ENCODE results near the gene LARGE1. TPM values are rescaled to one million over a fixed set of nuclear protein-coding genes. Genes with fewer than 3 reads are reported as not detected.
A peak's percentile ranks its signal among the peaks of the same experiment; 100 is the strongest.

LARGE1 gene
- total RNA-seq, 2 experiments from 2014 or later = 0.69 to 1.1 TPM

- Mint-ChIP-seq H3K36me3 (ENCODE audit: low read depth) (no peaks in the 10 kb centered on the region), H3K4me3 (no peak overlapping the region), H3K9me3 (no peaks in the 10 kb centered on the region), H3K27me3 (ENCODE audit: low read depth) (peaks cover 6% of the 10 kb centered on the region), H3K4me1 (ENCODE audit: low read depth) (no peaks in the 10 kb centered on the region), H3K27ac (no peak overlapping the region)
- DNase-seq = no peak
- CTCF ChIA-PET = no interaction called here
- intact Hi-C loops (cut with micrococcal nuclease) = no loop called here
These were observed 26.8 kb downstream of the LARGE1 start for GRCh38 chr22:33893512-33893911.

GRCh38 chr22:33891992-33892391, 28.3 kb downstream of the LARGE1 start:
- H3K27ac Mint-ChIP-seq = peak overlapping the region; percentile 9
- no peaks in the 10 kb centered on the region for H3K4me1 Mint-ChIP-seq (ENCODE audit: low read depth)
- no peaks in the 10 kb centered on the region for H3K9me3 Mint-ChIP-seq
- DNase-seq = no peak
- H3K27me3 Mint-ChIP-seq (ENCODE audit: low read depth) = peaks cover 4% of the 10 kb centered on the region
- no peaks in the 10 kb centered on the region for H3K36me3 Mint-ChIP-seq (ENCODE audit: low read depth)
- intact Hi-C loops (cut with micrococcal nuclease) = no loop called here
- CTCF ChIA-PET = no interaction called here
- no peak overlapping the region for H3K4me3 Mint-ChIP-seq

- Mint-ChIP-seq H3K36me3 (ENCODE audit: low read depth) (no peaks in the 10 kb centered on the region), H3K4me1 (ENCODE audit: low read depth) (no peaks in the 10 kb centered on the region), H3K4me3 (no peak overlapping the region), H3K9me3 (no peaks in the 10 kb centered on the region), H3K27ac (no peak overlapping the region), H3K27me3 (ENCODE audit: low read depth) (peaks cover 4% of the 10 kb centered on the region)
- DNase-seq = no peak
- CTCF ChIA-PET = no interaction called here
- intact Hi-C loops (cut with micrococcal nuclease) = no loop called here
These were observed 28.8 kb downstream of the LARGE1 start for GRCh38 chr22:33891455-33891854.

GRCh38 chr22:33889748-33890147, 30.5 kb downstream of the LARGE1 start:
- peaks cover 2% of the 10 kb centered on the region for H3K27me3 Mint-ChIP-seq (ENCODE audit: low read depth)
- CTCF ChIA-PET = no interaction called here
- H3K36me3 Mint-ChIP-seq (ENCODE audit: low read depth) = no peaks in the 10 kb centered on the region
- intact Hi-C loops (cut with micrococcal nuclease) = no loop called here
- H3K9me3 Mint-ChIP-seq = no peaks in the 10 kb centered on the region
- no peak overlapping the region for H3K27ac Mint-ChIP-seq
- H3K4me3 Mint-ChIP-seq = no peak overlapping the region
- DNase-seq = no peak
- H3K4me1 Mint-ChIP-seq (ENCODE audit: low read depth) = no peaks in the 10 kb centered on the region

GRCh38 chr22:33888821-33889220, 31.5 kb downstream of the LARGE1 start:
- peaks cover 4% of the 10 kb centered on the region for H3K27me3 Mint-ChIP-seq (ENCODE audit: low read depth)
- no peak overlapping the region for H3K27ac Mint-ChIP-seq
- no peak for DNase-seq
- no peaks in the 10 kb centered on the region for H3K36me3 Mint-ChIP-seq (ENCODE audit: low read depth)
- CTCF ChIA-PET = interaction anchor here (0.7 kb wide), 1 partner anchor 228 kb away, joined by 3 read pairs; no protein-coding TSS in a partner anchor
- intact Hi-C loops (cut with micrococcal nuclease) = no loop called here
- H3K4me3 Mint-ChIP-seq = no peak overlapping the region
- H3K4me1 Mint-ChIP-seq (ENCODE audit: low read depth) = no peaks in the 10 kb centered on the region
- H3K9me3 Mint-ChIP-seq = no peaks in the 10 kb centered on the region

- CTCF ChIA-PET = interaction anchor here (0.5 kb wide), 1 partner anchor 589 kb away, joined by 4 read pairs; no protein-coding TSS in a partner anchor
- H3K4me3 Mint-ChIP-seq = no peak overlapping the region
- no peak overlapping the region for H3K27ac Mint-ChIP-seq
- no peaks in the 10 kb centered on the region for H3K9me3 Mint-ChIP-seq
- H3K27me3 Mint-ChIP-seq (ENCODE audit: low read depth) = peaks cover 9% of the 10 kb centered on the region
- no peaks in the 10 kb centered on the region for H3K4me1 Mint-ChIP-seq (ENCODE audit: low read depth)
- intact Hi-C loops (cut with micrococcal nuclease) = no loop called here
- DNase-seq = no peak
- H3K36me3 Mint-ChIP-seq (ENCODE audit: low read depth) = no peaks in the 10 kb centered on the region
These were observed 33.1 kb downstream of the LARGE1 start for GRCh38 chr22:33887173-33887572.

GRCh38 chr22:33886696-33887095, 33.6 kb downstream of the LARGE1 start:
- no peak for DNase-seq
- CTCF ChIA-PET = no interaction called here
- H3K27ac Mint-ChIP-seq = no peak overlapping the region
- H3K27me3 Mint-ChIP-seq (ENCODE audit: low read depth) = peaks cover 7% of the 10 kb centered on the region
- no peaks in the 10 kb centered on the region for H3K36me3 Mint-ChIP-seq (ENCODE audit: low read depth)
- H3K4me1 Mint-ChIP-seq (ENCODE audit: low read depth) = no peaks in the 10 kb centered on the region
- no peaks in the 10 kb centered on the region for H3K9me3 Mint-ChIP-seq
- H3K4me3 Mint-ChIP-seq = no peak overlapping the region
- intact Hi-C loops (cut with micrococcal nuclease) = no loop called here

- peaks cover 7% of the 10 kb centered on the region for H3K27me3 Mint-ChIP-seq (ENCODE audit: low read depth)
- H3K4me3 Mint-ChIP-seq = no peak overlapping the region
- H3K36me3 Mint-ChIP-seq (ENCODE audit: low read depth) = no peaks in the 10 kb centered on the region
- no peak overlapping the region for H3K27ac Mint-ChIP-seq
- intact Hi-C loops (cut with micrococcal nuclease) = no loop called here
- no peak for DNase-seq
- CTCF ChIA-PET = no interaction called here
- no peaks in the 10 kb centered on the region for H3K9me3 Mint-ChIP-seq
- no peaks in the 10 kb centered on the region for H3K4me1 Mint-ChIP-seq (ENCODE audit: low read depth)
These were observed 35.4 kb downstream of the LARGE1 start for GRCh38 chr22:33884829-33885228.

- DNase-seq = no peak
- Mint-ChIP-seq H3K27me3 (ENCODE audit: low read depth) (peaks cover 7% of the 10 kb centered on the region), H3K36me3 (ENCODE audit: low read depth) (no peaks in the 10 kb centered on the region), H3K9me3 (no peaks in the 10 kb centered on the region), H3K27ac (no peak overlapping the region), H3K4me3 (no peak overlapping the region), H3K4me1 (ENCODE audit: low read depth) (no peaks in the 10 kb centered on the region)
- CTCF ChIA-PET = no interaction called here
- intact Hi-C loops (cut with micrococcal nuclease) = no loop called here
These were observed 36.1 kb downstream of the LARGE1 start for GRCh38 chr22:33883961-33884808.

- DNase-seq = no peak
- Mint-ChIP-seq H3K27me3 (ENCODE audit: low read depth) (peaks cover 7% of the 10 kb centered on the region), H3K4me1 (ENCODE audit: low read depth) (no peaks in the 10 kb centered on the region), H3K9me3 (no peaks in the 10 kb centered on the region), H3K36me3 (ENCODE audit: low read depth) (no peaks in the 10 kb centered on the region), H3K4me3 (no peak overlapping the region), H3K27ac (no peak overlapping the region)
- CTCF ChIA-PET = no interaction called here
- intact Hi-C loops (cut with micrococcal nuclease) = no loop called here
These were observed 36.7 kb downstream of the LARGE1 start for GRCh38 chr22:33883561-33883960.

GRCh38 chr22:33882991-33883390, 37.3 kb downstream of the LARGE1 start:
- Mint-ChIP-seq H3K27ac (no peak overlapping the region), H3K36me3 (ENCODE audit: low read depth) (no peaks in the 10 kb centered on the region), H3K4me3 (no peak overlapping the region), H3K27me3 (ENCODE audit: low read depth) (peaks cover 7% of the 10 kb centered on the region), H3K4me1 (ENCODE audit: low read depth) (no peaks in the 10 kb centered on the region), H3K9me3 (no peaks in the 10 kb centered on the region)
- intact Hi-C loops (cut with micrococcal nuclease) = no loop called here
- DNase-seq = no peak
- CTCF ChIA-PET = no interaction called here

GRCh38 chr22:33880986-33881385, 39.3 kb downstream of the LARGE1 start:
- H3K27me3 Mint-ChIP-seq (ENCODE audit: low read depth) = peaks cover 7% of the 10 kb centered on the region

GRCh38 chr22:33879796-33880195, 40.5 kb downstream of the LARGE1 start:
- Mint-ChIP-seq H3K27ac (no peak overlapping the region), H3K4me1 (ENCODE audit: low read depth) (no peaks in the 10 kb centered on the region), H3K9me3 (no peaks in the 10 kb centered on the region), H3K27me3 (ENCODE audit: low read depth) (peaks cover 7% of the 10 kb centered on the region), H3K36me3 (ENCODE audit: low read depth) (no peaks in the 10 kb centered on the region), H3K4me3 (no peak overlapping the region)
- CTCF ChIA-PET = no interaction called here
- no peak for DNase-seq
- intact Hi-C loops (cut with micrococcal nuclease) = no loop called here

More at GRCh38 chr22:33880986-33881385, 39.3 kb downstream of the LARGE1 start:
- H3K36me3 Mint-ChIP-seq (ENCODE audit: low read depth) = no peaks in the 10 kb centered on the region
- CTCF ChIA-PET = no interaction called here
- no peak for DNase-seq
- H3K4me1 Mint-ChIP-seq (ENCODE audit: low read depth) = no peaks in the 10 kb centered on the region
- no peak overlapping the region for H3K27ac Mint-ChIP-seq
- H3K4me3 Mint-ChIP-seq = no peak overlapping the region
- H3K9me3 Mint-ChIP-seq = no peaks in the 10 kb centered on the region
- intact Hi-C loops (cut with micrococcal nuclease) = no loop called here
